ENCODE data around the gene CDH23.

DNA sequence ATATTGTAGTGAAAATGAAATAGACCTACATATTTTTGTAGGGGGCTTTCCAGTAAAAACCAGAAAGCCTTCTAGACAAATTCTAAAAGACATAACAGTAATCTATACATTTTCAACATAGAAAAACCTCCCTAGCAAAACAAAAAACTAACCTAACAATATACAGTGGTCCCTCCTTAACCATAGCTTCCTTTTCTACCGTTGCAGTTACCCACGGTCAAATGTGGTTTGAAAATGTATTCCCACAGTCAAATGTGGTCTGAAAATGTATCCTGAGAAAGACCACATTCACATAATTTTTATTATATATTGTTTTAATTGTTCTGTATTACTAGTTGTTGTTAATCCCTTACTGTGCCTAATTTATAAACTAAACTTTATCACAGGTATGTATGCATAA, 448.0 kb downstream of the CDH23 start:
- TF ChIP-seq POLR2A (IDR thresholded peaks at IDR 0.05; ENCODE audit: low read length) (no peak), GATA1 (IDR thresholded peaks at IDR 0.05; ENCODE audit: low read depth, low read length) (no peak)

Measured in erythroblast (primary cell).